ENCODE measurements around the gene RIN3. TPM values are rescaled to one million over a fixed set of nuclear protein-coding genes. Genes with fewer than 3 reads are reported as not detected.

Gene RIN3
- total RNA-seq, 4 donors from 2014 or later = 15.4 to 53.6 (median 39.7) TPM

DNA sequence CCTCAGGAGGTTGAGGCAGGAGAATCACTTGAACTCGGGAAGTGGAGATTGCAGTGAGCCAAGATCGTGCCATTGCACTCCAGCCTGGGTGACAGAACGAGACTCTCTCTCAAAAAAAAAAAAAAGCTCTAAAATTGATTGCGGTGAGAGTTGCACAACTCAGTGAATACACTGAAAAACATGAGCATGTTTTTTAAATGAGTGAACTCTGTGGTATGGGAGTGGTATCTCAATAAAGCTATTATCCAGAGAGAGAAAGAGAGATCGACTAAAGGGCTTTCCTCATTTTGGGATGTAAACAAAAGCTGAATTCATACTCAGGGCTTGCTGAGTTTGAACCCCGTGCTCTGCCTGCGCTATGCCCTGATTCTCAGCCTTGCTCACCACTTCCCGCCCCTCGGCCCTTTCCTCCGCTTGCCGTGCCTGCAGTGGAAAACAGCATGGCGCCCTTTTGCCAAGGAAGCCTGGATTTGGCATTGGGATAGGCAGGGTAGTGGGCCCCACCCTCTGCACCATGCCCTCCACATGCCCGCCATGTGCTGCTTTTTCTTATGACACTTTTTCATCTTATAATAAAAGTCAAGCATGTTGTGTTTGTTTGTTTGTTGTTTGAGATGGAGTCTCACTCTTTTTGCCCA lies 132.4 kb downstream of the RIN3 start:
- Histone ChIP-seq H3K4me1 (peaks cover 0 to 27% (median 9%) of the 10 kb centered on the region in 4 donors), H3K36me3 (peaks cover 0 to 27% (median 0%) of the 10 kb centered on the region in 3 donors), H3K27ac (peak overlapping the region; percentile 27 to 88 (median 50)), H3K27me3 (no peaks in the 10 kb centered on the region), H3K4me3 (no peak overlapping the region), H3K9me3 (no peaks in the 10 kb centered on the region)
- DNase-seq = no peak
- TF ChIP-seq POLR2A (IDR thresholded peaks at IDR 0.05) = no peak
- no peak for TF ChIP-seq CTCF (IDR thresholded peaks at IDR 0.05)

DNA sequence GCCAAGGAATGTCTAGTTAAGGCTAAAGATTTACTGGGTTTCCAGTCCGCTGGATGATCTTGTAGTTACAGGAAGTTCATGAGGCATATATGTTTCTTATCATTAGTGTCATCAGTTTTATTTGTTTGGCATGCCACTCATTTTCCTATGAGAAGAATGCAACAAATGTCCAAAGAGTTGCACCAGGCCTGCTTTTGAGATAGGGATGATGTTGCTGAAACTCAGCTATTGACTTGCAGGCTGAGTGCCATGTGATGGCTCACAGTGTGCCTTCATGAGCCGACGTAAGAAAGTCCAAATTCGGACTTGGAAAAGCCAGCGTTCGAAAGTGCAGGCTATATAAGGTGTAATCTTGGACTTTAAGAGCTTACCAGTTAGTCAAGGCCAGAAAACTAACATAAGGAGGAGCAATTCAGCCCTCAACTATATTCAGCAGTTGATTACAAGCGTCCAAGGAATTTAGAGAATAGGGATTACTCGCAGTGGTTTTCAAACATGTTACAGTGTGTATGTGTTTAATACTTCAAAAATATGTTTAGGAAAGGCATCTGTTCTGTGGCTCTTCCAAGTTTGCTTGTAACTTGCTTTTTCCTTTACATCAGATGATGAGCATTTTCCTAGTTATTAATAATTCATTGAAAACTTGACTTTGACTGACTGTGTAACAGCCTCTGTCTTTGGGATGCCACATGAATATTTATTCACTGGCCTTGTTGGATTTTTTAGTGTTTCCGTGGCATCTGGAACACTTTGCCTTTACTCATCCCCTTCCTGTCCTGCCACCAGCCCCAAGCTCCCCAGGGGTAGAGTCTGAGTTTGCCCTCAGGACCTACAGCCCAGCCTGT lies 133.6 kb downstream of the RIN3 start:
- peaks cover 0 to 34% (median 10%) of the 10 kb centered on the region in 4 donors for H3K4me1 ChIP-seq
- TF ChIP-seq POLR2A (IDR thresholded peaks at IDR 0.05) = no peak
- peaks cover 0 to 20% (median 0%) of the 10 kb centered on the region in 3 donors for H3K36me3 ChIP-seq
- no peak overlapping the region for H3K4me3 ChIP-seq
- peak overlapping the region; percentile 27 to 88 (median 61) for H3K27ac ChIP-seq
- no peaks in the 10 kb centered on the region for H3K9me3 ChIP-seq
- DNase-seq = no peak
- no peaks in the 10 kb centered on the region for H3K27me3 ChIP-seq

DNA sequence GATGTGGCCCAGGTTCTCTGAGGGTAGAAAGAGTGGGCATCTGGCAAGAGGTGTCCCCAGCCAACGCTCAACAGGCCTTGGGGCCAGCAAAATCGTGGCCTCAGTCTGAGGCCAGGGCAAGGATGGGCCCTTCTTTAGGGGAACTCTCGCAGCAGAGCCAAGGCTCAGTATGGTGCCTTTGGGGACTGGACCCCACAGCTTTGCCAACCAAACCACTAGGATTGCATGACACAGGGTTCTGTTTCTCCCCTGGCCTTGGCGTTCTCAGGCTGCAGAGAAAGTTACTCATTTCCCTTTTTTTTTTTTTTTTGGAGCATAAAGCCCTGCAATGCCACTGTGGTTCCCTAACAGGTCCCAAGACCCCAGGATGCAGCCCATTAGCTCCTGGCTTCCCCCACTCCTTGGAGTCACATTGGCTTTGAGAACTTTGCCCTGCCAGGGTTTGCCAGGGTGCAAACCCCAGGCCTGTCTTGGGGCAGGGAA lies 134.3 kb downstream of the RIN3 start:
- Histone ChIP-seq H3K27me3 (no peaks in the 10 kb centered on the region), H3K4me1 (peaks cover 0 to 34% (median 10%) of the 10 kb centered on the region in 4 donors), H3K36me3 (peaks cover 0 to 20% (median 0%) of the 10 kb centered on the region in 3 donors), H3K4me3 (no peak overlapping the region), H3K9me3 (no peaks in the 10 kb centered on the region), H3K27ac (peak overlapping the region; percentile 15 to 88 (median 79))
- TF ChIP-seq POLR2A (IDR thresholded peaks at IDR 0.05) = no peak
- TF ChIP-seq CTCF (IDR thresholded peaks at IDR 0.05) = no peak
- no peak for DNase-seq

GRCh38 chr14:92649066-92649465 lies 135.5 kb downstream of the RIN3 start:
- Histone ChIP-seq H3K36me3 (peaks cover 0 to 22% (median 0%) of the 10 kb centered on the region in 3 donors), H3K4me1 (peaks cover 0 to 34% (median 12%) of the 10 kb centered on the region in 4 donors), H3K27ac (peak overlapping the region in 3 of 4 donors; percentile 70 to 88 (median 88)), H3K27me3 (no peaks in the 10 kb centered on the region), H3K9me3 (no peaks in the 10 kb centered on the region), H3K4me3 (no peak overlapping the region)
- no peak for DNase-seq
- TF ChIP-seq POLR2A (IDR thresholded peaks at IDR 0.05) (no peak), CTCF (IDR thresholded peaks at IDR 0.05) (no peak)

DNA sequence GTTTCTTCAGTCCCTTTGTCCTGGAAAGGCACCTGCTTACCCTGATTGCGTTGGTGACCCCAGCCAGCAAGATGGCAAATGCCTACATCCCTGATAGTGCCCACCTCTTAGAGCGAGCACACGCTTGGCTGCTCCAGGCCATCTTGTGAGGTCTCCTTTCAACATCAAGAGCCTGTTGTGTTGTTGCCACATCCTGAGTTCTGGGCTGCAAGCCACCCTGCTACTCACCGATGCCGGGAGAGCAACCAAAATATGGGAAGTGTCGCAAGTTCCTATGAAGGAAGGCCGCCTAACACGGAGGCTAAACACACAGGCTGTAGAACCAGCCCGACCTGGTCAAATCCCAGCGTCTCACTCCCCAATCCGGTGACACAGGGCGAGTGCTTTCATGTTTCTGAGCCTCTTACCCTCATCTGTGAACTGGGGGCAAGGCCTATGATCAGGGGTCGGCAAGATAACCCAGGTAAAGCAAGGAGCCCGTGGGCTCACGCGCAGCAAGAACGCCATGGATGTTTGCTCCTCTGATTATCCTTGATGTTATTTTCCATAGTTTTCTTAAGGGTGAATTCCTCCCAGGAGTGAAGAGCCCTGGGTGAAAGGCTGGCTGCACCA lies 136.5 kb downstream of the RIN3 start:
- peak in 1 of 3 donors; percentile 73 for DNase-seq
- Histone ChIP-seq H3K36me3 (peaks cover 0 to 14% (median 0%) of the 10 kb centered on the region in 3 donors), H3K4me1 (peaks cover 0 to 34% (median 12%) of the 10 kb centered on the region in 4 donors), H3K27ac (peak overlapping the region; percentile 52 to 88 (median 79)), H3K27me3 (no peaks in the 10 kb centered on the region), H3K9me3 (no peaks in the 10 kb centered on the region), H3K4me3 (no peak overlapping the region)
- no peak for TF ChIP-seq CTCF (IDR thresholded peaks at IDR 0.05)
- TF ChIP-seq POLR2A (IDR thresholded peaks at IDR 0.05) = no peak

Measured in Peyer's patch (tissue), 4 donors.